A673 (cell line): Measurements from ENCODE around the gene MYL12B. TPM values are rescaled to one million over a fixed set of nuclear protein-coding genes. Genes with fewer than 3 reads are reported as not detected.
A peak's percentile ranks its signal among the peaks of the same experiment; 100 is the strongest.

Experiments used
- BruUV-seq: library from RNA; stranded (reverse); fragments of 400-500 nt; replicated peaks from 2 replicates; lab custom pipeline; 2021; lab: Mats Ljungman, UMichigan
- CTCF ChIA-PET: fragments of 300-600 bp; sonication (Branson Sonifier 250); formaldehyde crosslinking; loops from one replicate; lab custom pipeline; 2022; ENCODE audit warnings: antibody characterized with exemption; lab: Charles Lee
- POLR2A ChIA-PET: fragments of 300-600 bp; sonication (Branson Sonifier 250); formaldehyde crosslinking; loops from one replicate; lab custom pipeline; 2022; ENCODE audit warnings: antibody characterized with exemption; ENCODE audit not compliant: low non-redundant PET; lab: Charles Lee
- DNase-seq: peaks from one replicate; pipeline ENCODE4 v3.0.0-alpha.2; 2015; ENCODE audit warnings: low spot score
- H3K27ac ChIP-seq: fragments of 200-600 bp; sonication (generic); 2 replicates; pipeline ENCODE4 v1.5.1; 2016; ENCODE audit warnings: mixed run types, low read depth, mild to moderate bottlenecking, mixed read lengths, antibody characterized with exemption, low read length; ENCODE audit not compliant: poor library complexity, severe bottlenecking
- H3K27me3 ChIP-seq: fragments of 200-600 bp; sonication (generic); replicated peaks from 2 replicates; pipeline ENCODE4 v1.6.1; 2017; ENCODE audit warnings: mixed run types, low read depth, mild to moderate bottlenecking, mixed read lengths, antibody characterized with exemption, low read length; ENCODE audit not compliant: insufficient read depth, poor library complexity
- H3K36me3 ChIP-seq: fragments of 200-600 bp; sonication (generic); 2 replicates; pipeline ENCODE4 v1.6.1; 2016; ENCODE audit warnings: mixed run types, mild to moderate bottlenecking, mixed read lengths, antibody characterized with exemption, low read length; ENCODE audit not compliant: insufficient read depth, poor library complexity, severe bottlenecking
- H3K4me1 ChIP-seq: fragments of 200-600 bp; sonication (generic); 2 replicates; pipeline ENCODE4 v1.6.1; 2017; ENCODE audit warnings: mixed run types, mild to moderate bottlenecking, mixed read lengths, antibody characterized with exemption, low read length; ENCODE audit not compliant: insufficient read depth, poor library complexity, severe bottlenecking
- H3K4me3 ChIP-seq: fragments of 200-600 bp; sonication (generic); 2 replicates; pipeline ENCODE4 v1.5.1; 2016; ENCODE audit warnings: low read depth, mixed run types, mild to moderate bottlenecking, mixed read lengths, low read length; ENCODE audit not compliant: poor library complexity, severe bottlenecking
- H3K9me3 ChIP-seq: fragments of 200-600 bp; sonication (generic); 2 replicates; pipeline ENCODE4 v1.6.1; 2016; ENCODE audit warnings: mixed run types, low read depth, mild to moderate bottlenecking, mixed read lengths, antibody characterized with exemption, low read length; ENCODE audit not compliant: poor library complexity, severe bottlenecking
- EZH2 ChIP-seq: fragments of 200-600 bp; sonication (generic); IDR thresholded peaks from 2 replicates; pipeline ENCODE4 v1.6.1; 2017; ENCODE audit warnings: borderline replicate concordance, low read depth, mild to moderate bottlenecking, mixed read lengths, antibody characterized with exemption, low read length; ENCODE audit not compliant: poor library complexity, severe bottlenecking
- intact Hi-C: fragments of 100-400 bp; cut with micrococcal nuclease; formaldehyde crosslinking; loops from one replicate; pipeline ENCODE4 v1.10.0; 2022; ENCODE audit not compliant: unreplicated experiment
- total RNA-seq: library from RNA; stranded (reverse); gene quantifications from 2 replicates; pipeline ENCODE4 v1.2.3, GENCODE V29; 2021
- TF ChIP-seq, protein P1 (sequence below): fragments of 300-800, 200-600 bp; sonication (generic); conservative IDR thresholded peaks from 2 replicates; pipeline ENCODE4 v1.5.1; 2017; ENCODE audit warnings: low read depth, mild to moderate bottlenecking, antibody characterized with exemption, low read length, moderate library complexity, mixed read lengths

MYL12B gene
- total RNA-seq, 1 experiment from 2014 or later: 389 TPM

DNA sequence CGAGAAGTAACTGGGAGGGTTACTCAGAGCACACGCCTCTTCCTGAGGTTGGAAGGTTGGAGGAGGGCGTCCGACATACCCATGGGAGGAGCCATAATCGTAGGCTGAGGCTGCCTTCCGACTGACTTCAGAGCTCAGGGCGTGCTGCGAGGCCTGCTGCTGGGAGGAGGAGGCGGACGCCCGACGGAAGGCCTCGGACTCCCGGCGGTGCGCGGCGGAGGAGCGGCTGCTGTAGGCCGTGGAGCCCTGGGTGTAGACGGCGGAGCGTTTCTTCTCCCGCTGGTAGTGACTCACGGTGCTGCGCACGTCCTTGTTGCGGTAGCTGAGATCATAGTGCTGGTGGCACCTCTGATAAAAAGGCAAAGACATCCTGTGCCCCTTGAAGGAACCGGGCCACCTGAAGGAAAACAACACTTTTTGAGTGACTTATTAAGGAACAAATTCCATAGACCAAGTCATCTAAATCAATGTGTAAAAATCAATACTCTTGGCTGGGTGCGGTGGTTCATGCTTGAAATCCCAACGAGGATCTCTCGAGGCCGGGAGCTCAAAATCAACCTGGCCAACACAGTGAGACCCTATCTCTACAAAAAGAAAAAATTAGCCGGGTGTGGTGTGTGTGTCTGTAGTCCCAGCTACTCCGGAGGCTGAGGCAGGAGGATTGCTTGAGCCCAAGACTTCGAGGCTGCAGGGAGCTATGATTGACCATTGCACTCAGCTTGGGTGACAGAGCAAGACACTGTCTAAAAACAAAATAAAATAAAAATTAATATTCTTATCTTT, 46.9 kb upstream of the MYL12B start:
- no peak for DNase-seq
- no TSS peak for BruUV-seq
- Histone ChIP-seq H3K4me1 (peaks cover 4% of the 10 kb centered on the region), H3K27me3 (no peaks in the 10 kb centered on the region), H3K36me3 (no peaks in the 10 kb centered on the region), H3K9me3 (no peaks in the 10 kb centered on the region), H3K4me3 (no peak overlapping the region), H3K27ac (no peak overlapping the region)
- CTCF ChIA-PET: no interaction called here
- intact Hi-C loops: no loop called here
- TF ChIP-seq, protein P1, sequence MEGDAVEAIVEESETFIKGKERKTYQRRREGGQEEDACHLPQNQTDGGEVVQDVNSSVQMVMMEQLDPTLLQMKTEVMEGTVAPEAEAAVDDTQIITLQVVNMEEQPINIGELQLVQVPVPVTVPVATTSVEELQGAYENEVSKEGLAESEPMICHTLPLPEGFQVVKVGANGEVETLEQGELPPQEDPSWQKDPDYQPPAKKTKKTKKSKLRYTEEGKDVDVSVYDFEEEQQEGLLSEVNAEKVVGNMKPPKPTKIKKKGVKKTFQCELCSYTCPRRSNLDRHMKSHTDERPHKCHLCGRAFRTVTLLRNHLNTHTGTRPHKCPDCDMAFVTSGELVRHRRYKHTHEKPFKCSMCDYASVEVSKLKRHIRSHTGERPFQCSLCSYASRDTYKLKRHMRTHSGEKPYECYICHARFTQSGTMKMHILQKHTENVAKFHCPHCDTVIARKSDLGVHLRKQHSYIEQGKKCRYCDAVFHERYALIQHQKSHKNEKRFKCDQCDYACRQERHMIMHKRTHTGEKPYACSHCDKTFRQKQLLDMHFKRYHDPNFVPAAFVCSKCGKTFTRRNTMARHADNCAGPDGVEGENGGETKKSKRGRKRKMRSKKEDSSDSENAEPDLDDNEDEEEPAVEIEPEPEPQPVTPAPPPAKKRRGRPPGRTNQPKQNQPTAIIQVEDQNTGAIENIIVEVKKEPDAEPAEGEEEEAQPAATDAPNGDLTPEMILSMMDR: no peak
- TF ChIP-seq EZH2: no peak
- POLR2A ChIA-PET: no interaction called here

- CTCF ChIA-PET: no interaction called here
These were observed 44.9 kb upstream of the MYL12B start for GRCh38 chr18:3216987-3217386.

GRCh38 chr18:3217948-3218647, 43.8 kb upstream of the MYL12B start:
- ChIA-PET POLR2A (interaction anchor here (0.6 kb wide), 1 partner anchor 203 kb away, joined by 3 read pairs; no protein-coding TSS in a partner anchor), CTCF (no interaction called here)
- peak; percentile 4 for DNase-seq

More at GRCh38 chr18:3216987-3217386, 44.9 kb upstream of the MYL12B start:
- Histone ChIP-seq H3K4me3 (no peak overlapping the region), H3K4me1 (peaks cover 4% of the 10 kb centered on the region), H3K27ac (no peak overlapping the region), H3K9me3 (no peaks in the 10 kb centered on the region), H3K27me3 (no peaks in the 10 kb centered on the region), H3K36me3 (no peaks in the 10 kb centered on the region)
- BruUV-seq: no TSS peak
- intact Hi-C loops: no loop called here
- DNase-seq: no peak
- no peak for TF ChIP-seq EZH2
- TF ChIP-seq, protein P1: no peak
- POLR2A ChIA-PET: no interaction called here

More at GRCh38 chr18:3217948-3218647, 43.8 kb upstream of the MYL12B start:
- BruUV-seq: no TSS peak
- H3K27me3 ChIP-seq: no peaks in the 10 kb centered on the region
- H3K9me3 ChIP-seq: no peaks in the 10 kb centered on the region
- no peak overlapping the region for H3K4me3 ChIP-seq
- H3K36me3 ChIP-seq: no peaks in the 10 kb centered on the region
- H3K27ac ChIP-seq: no peak overlapping the region
- intact Hi-C loops: no loop called here
- H3K4me1 ChIP-seq: peaks cover 4% of the 10 kb centered on the region
- TF ChIP-seq, protein P1: no peak
- TF ChIP-seq EZH2: no peak
